GM18861 (cell line): ENCODE measurements around the gene FA2H.
A peak's percentile ranks its signal among the peaks of the same experiment; 100 is the strongest.
"Not testable (repeated sequence)": the region's sequence is repeated elsewhere in the genome, so short reads cannot be mapped to it uniquely, and the experiment has no call there.

Experiments
- ATAC-seq: cut with Tn5 transposase; IDR thresholded peaks from one replicate; pipeline ENCODE4 v1.9.1; 2021; ENCODE audit not compliant: unreplicated experiment

FA2H gene

GRCh38 chr16:74691093-74691855, 83.3 kb downstream of the FA2H start:
- no peak for ATAC-seq

- ATAC-seq: no peak
These were observed 92.1 kb downstream of the FA2H start for GRCh38 chr16:74682556-74682955.

- ATAC-seq: no peak
These were observed 93.9 kb downstream of the FA2H start for GRCh38 chr16:74680681-74681080.

DNA sequence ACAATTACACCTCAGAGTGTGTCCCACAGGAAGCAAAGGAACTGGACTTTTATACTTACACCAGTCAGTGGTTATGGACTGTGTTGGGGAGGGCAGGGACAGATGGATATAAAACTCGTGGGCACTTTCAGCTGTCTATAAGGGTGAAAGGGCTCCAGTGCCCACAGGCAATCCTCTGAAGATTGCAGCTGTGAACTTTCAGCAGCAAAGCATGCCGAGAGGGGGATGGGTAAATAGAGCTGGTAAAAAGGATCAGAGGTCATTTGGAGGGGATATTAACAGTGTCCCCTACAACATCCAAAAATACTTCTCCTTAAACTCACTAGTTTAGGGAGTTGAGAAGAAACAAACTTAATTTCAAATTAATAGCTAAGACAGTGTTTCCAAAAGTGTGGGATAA, 94.6 kb downstream of the FA2H start:
- no peak for ATAC-seq

GRCh38 chr16:74677868-74678267, 96.8 kb downstream of the FA2H start:
- ATAC-seq: no peak

DNA sequence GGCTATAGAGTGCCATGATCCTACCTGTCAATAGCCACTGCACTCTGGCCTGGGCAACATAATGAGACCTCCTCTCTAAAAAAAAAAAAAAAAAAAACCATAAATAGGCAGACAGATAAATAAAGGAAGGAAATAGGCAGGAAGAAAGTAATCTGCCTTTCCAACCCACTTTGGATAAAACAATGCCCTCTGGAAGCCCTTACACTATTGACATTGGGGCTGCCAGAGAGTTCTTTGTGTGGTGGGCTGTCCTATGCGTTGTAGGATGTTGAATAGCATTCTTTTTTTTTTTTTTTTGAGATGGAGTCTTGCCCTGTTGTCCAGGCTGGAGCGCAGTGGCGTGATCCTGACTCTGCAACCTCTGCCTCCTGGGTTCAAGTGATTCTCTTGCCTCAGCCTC, 100.7 kb downstream of the FA2H start:
- no peak for ATAC-seq

- not testable (repeated sequence) for ATAC-seq
These were observed 105.7 kb downstream of the FA2H start for GRCh38 chr16:74668877-74669276.

DNA sequence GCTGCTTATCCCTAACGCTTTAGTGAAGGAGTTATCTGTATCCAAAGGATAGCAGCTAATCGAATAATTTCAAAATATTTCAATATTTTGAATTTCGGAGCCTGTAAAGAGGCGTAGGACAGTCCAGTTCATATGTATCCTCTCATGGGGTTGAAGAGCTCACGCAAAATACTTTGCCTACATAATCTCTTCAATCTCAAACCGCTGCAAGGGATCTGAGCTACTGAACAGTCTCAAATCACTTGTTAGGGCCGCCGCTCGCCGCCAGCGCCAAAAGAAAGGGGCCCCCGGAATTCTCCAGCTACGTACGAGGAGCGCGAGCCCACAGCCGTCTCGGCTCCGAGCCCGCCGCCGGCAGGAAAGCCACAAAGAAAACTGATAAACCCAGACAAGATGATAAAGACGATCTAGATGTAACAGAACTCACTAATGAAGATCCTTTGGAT, 107.3 kb downstream of the FA2H start:
- no peak for ATAC-seq

- ATAC-seq: peak; percentile 100
These were observed 108.0 kb downstream of the FA2H start, which contains the start of gene RFWD3 for GRCh38 chr16:74666425-74667254. Gene RFWD3 (minus strand): TSS chr16:74666877. CDS start chr16:74661449, 5,428 bp downstream.

GRCh38 chr16:74666010-74666421, 108.6 kb downstream of the FA2H start:
- ATAC-seq: no peak
